T-helper 1 cell treated with Interleukin-12 subunit alpha and Interleukin-12 subunit beta and Interleukin-4 antibody, amounts not matched to agents 30 μg/mL and 1 μg/mL, for 36 hours (primary cell): Measurements from ENCODE around the gene UPK1B.
A peak's percentile ranks its signal among the peaks of the same experiment; 100 is the strongest.
"Not testable (repeated sequence)": the region's sequence is repeated elsewhere in the genome, so short reads cannot be mapped to it uniquely, and the experiment has no call there.

ENCODE experiments used
- H3K27ac Mint-ChIP-seq: one replicate; pipeline ENCODE4 v1.8.0; 2021; ENCODE audit warnings: mild to moderate bottlenecking, mixed read lengths
- H3K27me3 Mint-ChIP-seq: one replicate; pipeline ENCODE4 v1.8.0; 2021; ENCODE audit warnings: low read depth, mixed read lengths
- H3K36me3 Mint-ChIP-seq: one replicate; pipeline ENCODE4 v1.8.0; 2021; ENCODE audit warnings: low read depth, mixed read lengths
- H3K4me1 Mint-ChIP-seq: one replicate; pipeline ENCODE4 v1.8.0; 2021; ENCODE audit warnings: low read depth, mixed read lengths
- H3K4me3 Mint-ChIP-seq: one replicate; pipeline ENCODE4 v1.8.0; 2021; ENCODE audit warnings: mild to moderate bottlenecking, moderate library complexity, mixed read lengths
- H3K9me3 Mint-ChIP-seq: one replicate; pipeline ENCODE4 v1.8.0; 2021; ENCODE audit warnings: mixed read lengths

UPK1B gene

DNA sequence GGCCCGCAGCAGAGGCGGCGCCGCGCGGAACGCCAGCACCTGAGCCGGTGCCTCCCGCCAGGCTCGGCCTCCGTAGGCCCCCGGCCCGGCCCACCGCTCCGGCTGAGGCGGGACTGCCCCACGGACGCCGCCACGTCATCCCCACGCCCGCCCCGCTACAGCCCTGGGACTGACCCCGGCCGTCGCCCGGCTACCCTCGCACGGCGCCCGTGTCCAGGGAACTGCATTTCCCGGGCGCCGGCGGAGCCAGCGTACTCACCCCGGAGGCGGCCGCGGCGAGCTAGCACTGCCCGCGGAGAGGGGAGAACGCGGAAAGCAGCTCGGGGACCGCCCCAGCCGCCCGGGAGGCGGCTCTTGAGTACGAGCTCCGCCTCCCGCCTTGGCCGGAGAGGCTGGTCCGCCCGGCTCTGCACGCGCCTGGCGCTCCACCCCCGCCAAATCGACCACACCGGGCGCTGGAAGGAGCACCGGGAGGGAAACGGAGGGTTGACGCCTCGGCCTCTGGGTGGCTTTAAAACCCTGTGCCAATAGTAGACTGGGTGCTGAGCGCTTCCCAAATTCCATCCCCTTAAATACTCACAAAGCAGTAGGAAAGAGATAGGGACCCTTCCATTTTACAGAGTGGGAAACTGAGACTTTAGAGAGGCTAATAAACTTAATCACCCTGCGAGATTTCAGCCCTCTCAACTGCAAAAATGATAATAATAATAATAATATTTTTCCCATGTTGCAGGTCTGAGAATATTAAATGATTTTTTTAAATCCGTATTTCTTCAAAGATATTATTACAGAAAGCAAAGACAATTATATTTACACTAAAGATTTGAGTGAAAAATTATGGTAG lies 67.4 kb downstream of the UPK1B start, which contains the start of gene B4GALT4:
TSS of gene B4GALT4 (minus strand) at position 288 of the 844 bp plus-strand sequence. CDS start 10,779 bp downstream, outside the sequence.
- Mint-ChIP-seq H3K36me3 (peaks cover 14% of the 10 kb centered on the region), H3K27ac (peak within 1 kb of the TSS; percentile 74), H3K4me1 (peaks cover 34% of the 10 kb centered on the region), H3K4me3 (peak within 1 kb of the TSS; percentile 85), H3K27me3 (no peaks in the 10 kb centered on the region), H3K9me3 (no peaks in the 10 kb centered on the region)

DNA sequence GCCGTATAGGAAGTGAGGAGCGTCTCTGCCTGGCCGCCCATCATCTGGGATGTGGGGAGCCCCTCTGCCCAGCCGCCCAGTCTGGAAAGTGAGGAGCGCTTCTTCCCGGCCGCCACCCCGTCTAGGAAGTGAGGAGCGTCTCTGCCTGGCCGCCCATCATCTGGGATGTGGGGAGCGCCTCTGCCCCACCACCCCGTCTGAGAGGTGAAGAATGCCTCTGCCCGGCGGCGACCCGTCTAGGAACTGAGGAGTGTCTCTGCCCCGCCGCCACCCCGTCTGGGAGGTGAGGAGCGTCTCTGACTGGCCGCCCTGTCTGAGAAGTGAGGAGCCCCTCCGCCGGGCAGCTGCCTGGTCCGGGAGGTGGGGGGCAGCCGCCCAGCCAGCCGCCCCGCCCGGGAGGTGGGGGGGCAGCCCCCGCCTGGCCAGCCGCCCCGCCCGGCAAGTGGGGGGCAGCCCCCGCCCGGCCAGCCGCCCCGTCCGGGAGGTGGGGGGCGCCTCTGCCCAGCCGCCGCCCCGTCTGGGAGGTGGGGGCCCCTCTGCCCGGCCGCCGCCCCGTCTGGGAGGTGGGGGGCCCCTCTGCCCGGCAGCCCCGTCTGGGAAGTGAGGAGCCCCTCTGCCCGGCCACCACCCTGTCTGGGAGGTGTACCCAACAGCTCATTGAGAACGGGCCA lies 69.1 kb downstream of the UPK1B start:
- not testable (repeated sequence) for H3K36me3 Mint-ChIP-seq, H3K4me3 Mint-ChIP-seq, H3K9me3 Mint-ChIP-seq, H3K27ac Mint-ChIP-seq, H3K27me3 Mint-ChIP-seq
- H3K4me1 Mint-ChIP-seq: peaks cover 19% of the 10 kb centered on the region

DNA sequence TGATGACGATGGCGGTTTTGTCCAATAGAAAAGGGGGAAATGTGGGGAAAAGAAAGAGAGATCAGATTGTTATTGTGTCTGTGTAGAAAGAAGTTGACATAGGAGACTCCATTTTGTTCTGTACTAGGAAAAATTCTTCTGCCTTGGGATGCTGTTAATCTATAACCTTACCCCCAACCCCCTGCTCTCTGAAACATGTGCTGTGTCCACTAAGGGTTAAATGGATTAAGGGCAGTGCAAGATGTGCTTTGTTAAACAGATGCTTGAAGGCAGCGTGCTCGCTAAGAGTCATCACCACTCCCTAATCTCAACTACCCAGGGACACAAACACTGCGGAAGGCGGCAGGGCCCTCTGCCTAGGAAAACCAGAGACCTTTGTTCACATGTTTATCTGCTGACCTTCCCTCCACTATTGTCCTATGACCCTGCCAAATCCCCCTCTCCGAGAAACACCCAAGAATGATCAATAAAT lies 69.7 kb downstream of the UPK1B start:
- not testable (repeated sequence) for H3K9me3 Mint-ChIP-seq, H3K27me3 Mint-ChIP-seq, H3K36me3 Mint-ChIP-seq, H3K27ac Mint-ChIP-seq, H3K4me3 Mint-ChIP-seq
- peaks cover 18% of the 10 kb centered on the region for H3K4me1 Mint-ChIP-seq

DNA sequence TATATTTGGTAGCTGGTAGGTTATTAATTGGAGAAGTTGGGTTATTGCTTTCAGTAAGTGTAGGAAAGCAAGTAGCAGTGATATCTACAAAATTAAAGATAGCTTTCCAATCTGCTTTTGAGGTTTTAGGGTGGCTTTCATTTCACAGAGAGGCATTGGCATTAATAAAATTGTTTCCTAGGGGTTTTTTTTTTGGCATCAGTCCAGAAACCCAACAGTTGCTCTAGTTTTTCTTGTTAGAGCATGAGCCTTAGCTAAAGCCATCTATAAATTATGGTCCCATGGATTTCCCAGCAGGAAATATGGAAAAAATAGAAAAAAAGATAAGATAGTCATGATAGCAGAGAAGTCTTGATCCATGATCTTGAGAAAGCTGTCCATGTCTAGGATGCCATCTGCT lies 70.3 kb downstream of the UPK1B start:
- Mint-ChIP-seq H3K36me3 (peaks cover 5% of the 10 kb centered on the region), H3K27ac (no peak overlapping the region), H3K4me3 (no peak overlapping the region), H3K4me1 (peaks cover 15% of the 10 kb centered on the region), H3K9me3 (peaks cover 9% of the 10 kb centered on the region), H3K27me3 (peaks cover 4% of the 10 kb centered on the region)

DNA sequence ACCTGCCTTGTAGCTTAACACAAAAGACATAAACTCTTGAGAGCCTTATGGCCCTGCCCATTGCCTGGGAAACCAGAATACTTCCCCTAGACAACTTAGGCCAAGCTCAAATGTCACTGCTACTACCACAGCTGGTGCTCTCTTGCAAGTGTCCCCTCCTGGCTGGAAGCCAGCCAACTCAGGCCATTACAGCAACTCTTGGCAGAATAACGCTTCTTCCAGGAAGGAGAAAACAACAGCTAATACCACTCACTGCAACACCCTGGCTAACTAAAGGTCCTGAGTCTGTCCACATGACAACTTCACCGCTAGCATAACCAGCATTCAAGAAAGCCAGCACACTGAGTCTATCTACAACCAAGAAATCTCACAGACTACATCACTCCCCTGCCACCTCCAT lies 72.4 kb downstream of the UPK1B start:
- H3K4me3 Mint-ChIP-seq: no peak overlapping the region
- H3K27me3 Mint-ChIP-seq: peaks cover 11% of the 10 kb centered on the region
- H3K36me3 Mint-ChIP-seq: peaks cover 3% of the 10 kb centered on the region
- peaks cover 11% of the 10 kb centered on the region for H3K9me3 Mint-ChIP-seq
- H3K27ac Mint-ChIP-seq: no peak overlapping the region
- peaks cover 7% of the 10 kb centered on the region for H3K4me1 Mint-ChIP-seq
